ENCODE data around the gene PUS1.
A peak's percentile ranks its signal among the peaks of the same experiment; 100 is the strongest.

Gene PUS1

DNA sequence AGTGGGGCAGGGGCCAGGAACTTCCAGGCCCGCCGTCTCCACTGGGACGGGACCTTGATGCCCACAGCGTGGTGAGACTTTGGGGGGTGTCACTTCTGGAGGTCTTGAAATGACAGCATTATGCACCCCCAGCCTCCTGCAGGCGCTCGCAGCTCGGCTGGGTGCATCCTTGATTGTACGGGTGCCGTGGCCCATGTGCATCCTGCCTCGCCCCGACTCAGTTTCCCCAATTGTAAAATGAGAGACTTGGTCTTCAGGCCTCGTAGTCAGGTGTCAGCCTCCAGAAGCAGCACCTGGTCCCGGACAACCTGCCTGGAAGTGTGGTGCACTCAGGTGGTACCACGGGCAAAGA, 8.9 kb upstream of the PUS1 start:
- H3K4me1 ChIP-seq (ENCODE audit: control insufficient read depth in 1 of 2, insufficient read depth in 1 of 2, low read depth in 1 of 2, low read length in 1 of 2) = no peaks in the 10 kb centered on the region
- no peaks in the 10 kb centered on the region for H3K9me3 ChIP-seq
- no peak overlapping the region for H3K27ac ChIP-seq
- TF ChIP-seq, protein P1, sequence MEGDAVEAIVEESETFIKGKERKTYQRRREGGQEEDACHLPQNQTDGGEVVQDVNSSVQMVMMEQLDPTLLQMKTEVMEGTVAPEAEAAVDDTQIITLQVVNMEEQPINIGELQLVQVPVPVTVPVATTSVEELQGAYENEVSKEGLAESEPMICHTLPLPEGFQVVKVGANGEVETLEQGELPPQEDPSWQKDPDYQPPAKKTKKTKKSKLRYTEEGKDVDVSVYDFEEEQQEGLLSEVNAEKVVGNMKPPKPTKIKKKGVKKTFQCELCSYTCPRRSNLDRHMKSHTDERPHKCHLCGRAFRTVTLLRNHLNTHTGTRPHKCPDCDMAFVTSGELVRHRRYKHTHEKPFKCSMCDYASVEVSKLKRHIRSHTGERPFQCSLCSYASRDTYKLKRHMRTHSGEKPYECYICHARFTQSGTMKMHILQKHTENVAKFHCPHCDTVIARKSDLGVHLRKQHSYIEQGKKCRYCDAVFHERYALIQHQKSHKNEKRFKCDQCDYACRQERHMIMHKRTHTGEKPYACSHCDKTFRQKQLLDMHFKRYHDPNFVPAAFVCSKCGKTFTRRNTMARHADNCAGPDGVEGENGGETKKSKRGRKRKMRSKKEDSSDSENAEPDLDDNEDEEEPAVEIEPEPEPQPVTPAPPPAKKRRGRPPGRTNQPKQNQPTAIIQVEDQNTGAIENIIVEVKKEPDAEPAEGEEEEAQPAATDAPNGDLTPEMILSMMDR (IDR thresholded peaks at IDR 0.05) = no peak
- no peak overlapping the region for H3K4me3 ChIP-seq (ENCODE audit: low read depth in 1 of 2, low read length in 1 of 2)
- H3K27me3 ChIP-seq = peaks cover 7% of the 10 kb centered on the region
- peaks cover 83% of the 10 kb centered on the region for H3K36me3 ChIP-seq

DNA sequence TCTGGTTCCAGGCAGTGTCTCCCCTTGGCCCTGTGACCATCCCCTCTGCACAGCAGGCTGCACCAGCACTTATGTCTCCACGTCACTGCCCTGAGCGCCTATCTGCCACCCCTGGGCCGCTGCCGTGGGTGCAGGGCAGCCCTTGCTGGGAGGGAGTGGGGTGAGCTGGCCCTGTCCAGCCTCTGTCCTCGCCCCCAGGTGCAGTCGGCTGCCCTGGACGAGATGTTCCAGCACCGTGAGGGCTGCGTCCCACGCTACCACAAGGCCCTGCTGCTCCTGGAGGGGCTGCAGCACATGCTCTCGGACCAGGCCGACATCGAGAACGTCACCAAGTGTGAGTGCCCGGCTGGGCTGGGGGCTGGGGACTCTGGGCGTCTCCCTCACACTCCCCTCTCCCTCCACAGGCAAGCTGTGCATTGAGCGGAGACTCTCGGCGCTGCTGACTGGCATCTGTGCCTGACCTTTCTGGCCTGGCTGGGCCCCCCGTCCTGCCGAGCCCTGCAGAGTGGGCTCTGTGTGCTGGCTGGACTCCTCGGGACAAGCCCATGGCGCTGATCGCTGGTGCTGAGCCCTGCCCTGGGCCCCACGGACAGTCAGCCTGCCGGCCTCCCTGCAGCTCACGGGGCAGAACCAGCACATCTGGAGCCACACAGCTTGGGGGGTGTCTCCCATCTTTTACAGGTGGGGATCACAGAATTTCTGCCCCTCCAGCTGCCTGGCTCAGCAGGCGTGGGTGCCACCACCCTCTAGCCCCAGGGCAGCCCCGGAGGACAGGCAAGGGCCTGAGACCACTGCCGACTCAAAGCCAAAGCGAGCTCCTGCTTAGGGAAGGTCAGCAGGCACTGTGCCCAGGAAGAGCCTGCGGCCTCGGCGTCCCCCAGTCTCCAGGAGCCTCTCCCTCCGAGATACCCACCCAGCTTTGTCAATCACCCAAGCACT, 7.9 kb upstream of the PUS1 start:
- TF ChIP-seq, protein P1 (IDR thresholded peaks at IDR 0.05) = no peak
- peaks cover 73% of the 10 kb centered on the region for H3K36me3 ChIP-seq
- H3K27me3 ChIP-seq = peaks cover 8% of the 10 kb centered on the region
- no peaks in the 10 kb centered on the region for H3K9me3 ChIP-seq
- H3K27ac ChIP-seq = peak overlapping the region; percentile 50
- no peak overlapping the region for H3K4me3 ChIP-seq (ENCODE audit: low read depth in 1 of 2, low read length in 1 of 2)
- H3K4me1 ChIP-seq (ENCODE audit: control insufficient read depth in 1 of 2, insufficient read depth in 1 of 2, low read depth in 1 of 2, low read length in 1 of 2) = no peaks in the 10 kb centered on the region

DNA sequence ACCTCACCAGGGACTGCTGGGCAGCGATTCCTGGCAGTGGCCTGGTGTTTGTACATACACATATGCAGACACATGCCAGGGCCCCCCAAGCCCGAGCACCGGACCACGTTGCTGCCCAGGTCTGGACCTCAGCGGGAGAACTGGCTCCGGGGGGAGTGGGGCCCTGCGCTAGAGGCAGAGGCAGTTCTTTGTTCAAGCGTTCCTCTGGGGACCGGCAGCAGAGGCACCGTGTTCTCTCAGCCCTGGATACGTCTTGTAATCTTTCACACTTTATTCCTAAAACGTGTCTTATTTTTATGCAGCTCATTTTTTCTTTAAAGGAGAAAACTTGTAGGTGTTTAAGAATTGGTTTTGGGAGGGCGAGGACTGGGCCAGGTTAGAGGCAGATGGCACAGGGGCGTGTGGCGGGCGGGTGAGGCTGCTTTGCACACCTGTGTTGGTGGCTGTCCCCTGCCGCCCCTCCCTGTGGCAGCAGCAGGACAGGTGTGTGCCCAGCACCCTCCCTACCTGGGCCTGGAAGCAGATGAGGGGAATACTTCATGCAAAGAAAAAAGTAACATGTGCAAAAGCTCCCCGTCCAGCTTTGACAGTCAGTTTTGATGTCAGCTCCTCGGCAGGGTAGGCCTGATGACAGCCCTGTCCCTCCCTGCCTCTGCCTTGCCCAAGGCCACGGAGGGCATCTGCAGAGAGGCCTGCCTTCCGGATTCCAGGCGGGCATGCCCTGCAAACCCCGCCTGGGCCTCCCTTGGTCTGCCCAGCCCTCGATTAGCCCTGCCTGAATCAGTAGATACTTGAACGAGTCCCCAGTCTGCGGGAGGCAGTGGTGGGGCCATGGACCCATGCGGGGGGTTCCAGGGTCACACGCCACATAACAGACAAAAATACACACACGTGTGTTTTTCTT, 7.0 kb upstream of the PUS1 start:
- Histone ChIP-seq H3K27me3 (peaks cover 8% of the 10 kb centered on the region), H3K4me1 (ENCODE audit: control insufficient read depth in 1 of 2, insufficient read depth in 1 of 2, low read depth in 1 of 2, low read length in 1 of 2) (no peaks in the 10 kb centered on the region), H3K36me3 (peaks cover 64% of the 10 kb centered on the region), H3K9me3 (no peaks in the 10 kb centered on the region), H3K4me3 (ENCODE audit: low read depth in 1 of 2, low read length in 1 of 2) (no peak overlapping the region), H3K27ac (peak overlapping the region; percentile 50)
- TF ChIP-seq, protein P1 (IDR thresholded peaks at IDR 0.05) = no peak

DNA sequence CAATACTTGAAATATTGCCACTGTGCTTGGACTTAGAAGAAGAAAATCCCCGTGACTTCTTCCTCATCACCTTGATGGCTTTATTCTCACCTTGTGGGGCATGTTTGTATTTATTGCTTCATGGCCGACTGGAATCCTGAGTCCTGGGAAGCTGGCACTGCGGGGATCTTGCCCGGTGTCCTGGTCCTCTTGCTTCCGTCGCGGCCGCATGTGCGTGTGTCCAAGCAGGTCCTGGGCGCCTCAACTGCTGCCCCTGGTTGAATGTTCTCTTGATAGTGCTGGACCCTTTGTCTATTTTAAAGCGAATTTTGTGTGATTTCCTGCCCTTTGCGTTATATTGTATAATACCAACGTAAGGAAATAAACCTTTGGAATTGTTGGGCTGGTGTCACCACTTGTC, 6.3 kb upstream of the PUS1 start:
- Histone ChIP-seq H3K4me1 (ENCODE audit: control insufficient read depth in 1 of 2, insufficient read depth in 1 of 2, low read depth in 1 of 2, low read length in 1 of 2) (peaks cover under 1% of the 10 kb centered on the region in 2 experiments), H3K27ac (peak overlapping the region; percentile 50), H3K27me3 (peaks cover 8% of the 10 kb centered on the region), H3K36me3 (peaks cover 57% of the 10 kb centered on the region), H3K9me3 (no peaks in the 10 kb centered on the region), H3K4me3 (ENCODE audit: low read depth in 1 of 2, low read length in 1 of 2) (no peak overlapping the region)
- TF ChIP-seq, protein P1 (IDR thresholded peaks at IDR 0.05) = no peak

DNA sequence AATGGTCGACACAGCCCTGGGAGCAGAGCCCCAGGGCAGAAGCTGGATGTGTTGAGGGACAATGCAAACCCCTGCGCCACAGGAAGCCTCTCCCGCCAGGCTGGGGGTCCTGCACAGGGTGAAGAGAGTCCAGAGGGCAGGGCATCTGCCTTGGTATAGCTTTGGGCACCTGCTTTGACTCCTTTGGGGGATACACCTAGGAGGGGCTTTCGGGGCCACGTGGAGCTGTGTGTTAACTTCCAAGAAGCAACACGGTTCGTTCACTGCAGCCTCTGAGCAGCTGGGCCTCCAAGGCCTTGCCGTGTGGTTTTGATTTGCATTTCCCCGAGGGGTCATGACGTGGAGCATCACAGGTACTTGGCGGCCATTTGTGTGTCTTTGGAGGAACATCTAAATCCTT, 5.8 kb upstream of the PUS1 start:
- no peaks in the 10 kb centered on the region for H3K9me3 ChIP-seq
- no peak overlapping the region for H3K4me3 ChIP-seq (ENCODE audit: low read depth in 1 of 2, low read length in 1 of 2)
- H3K4me1 ChIP-seq (ENCODE audit: control insufficient read depth in 1 of 2, insufficient read depth in 1 of 2, low read depth in 1 of 2, low read length in 1 of 2) = peaks cover 5% of the 10 kb centered on the region in 2 experiments
- peak overlapping the region; percentile 50 for H3K27ac ChIP-seq
- TF ChIP-seq, protein P1 (IDR thresholded peaks at IDR 0.05) = no peak
- peaks cover 52% of the 10 kb centered on the region for H3K36me3 ChIP-seq
- H3K27me3 ChIP-seq = peaks cover 8% of the 10 kb centered on the region

Data from neutrophil (primary cell).